ENCODE measurements around the gene ZNF444.
"Not testable (repeated sequence)": the region's sequence is repeated elsewhere in the genome, so short reads cannot be mapped to it uniquely, and the experiment has no call there.

ZNF444 gene

DNA sequence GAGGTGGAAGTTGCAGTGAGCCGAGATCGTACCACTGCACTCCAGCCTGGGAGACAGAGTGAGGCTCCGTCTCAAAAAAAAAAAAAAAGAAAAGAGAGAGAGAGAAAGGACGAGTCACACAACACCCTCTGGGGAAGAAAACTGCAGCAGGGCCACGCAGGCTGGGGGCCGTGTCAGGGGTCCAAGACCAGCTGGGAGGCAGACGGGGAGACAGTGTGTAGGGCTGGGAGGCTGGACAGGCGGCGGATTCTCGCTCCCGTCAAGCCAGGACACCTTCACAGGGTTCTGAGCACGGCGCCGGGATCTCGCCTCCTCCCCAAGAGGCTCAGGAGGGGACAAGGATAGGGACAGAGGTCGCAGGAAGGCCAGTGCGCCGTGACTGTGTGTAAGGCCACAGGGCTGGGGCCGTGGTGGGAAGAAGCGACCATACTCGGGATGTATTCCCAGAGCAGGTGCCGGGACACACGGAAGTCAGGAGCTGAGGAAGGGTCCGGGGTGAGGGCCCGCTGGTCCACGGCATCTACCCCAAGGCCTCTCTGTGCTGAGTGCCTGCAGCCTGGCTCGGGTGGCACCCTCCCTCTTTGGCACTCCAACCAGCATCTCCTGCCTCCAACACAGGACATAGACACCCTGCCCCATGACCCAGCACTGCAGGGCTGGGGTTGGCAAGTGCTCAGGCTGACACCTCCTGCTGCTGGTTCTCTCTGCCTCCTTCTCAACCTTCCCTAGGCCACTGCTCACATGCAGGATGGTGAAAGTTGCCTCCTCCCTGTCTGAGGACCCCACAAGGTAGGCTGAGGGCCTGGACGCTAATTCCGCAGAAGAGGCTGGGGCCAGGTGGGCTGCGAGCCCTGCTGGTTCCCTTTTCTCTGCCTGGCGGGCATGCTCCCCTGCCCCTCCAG is 41.2 kb upstream of the ZNF444 start:
- H3K27ac ChIP-seq (ENCODE audit: low read depth, low read length): no peak overlapping the region
- no peaks in the 10 kb centered on the region for H3K36me3 ChIP-seq (ENCODE audit: insufficient read depth, low read length)
- no peak overlapping the region for H2AFZ ChIP-seq (ENCODE audit: low read length, unreplicated experiment)
- no peaks in the 10 kb centered on the region for H3K27me3 ChIP-seq (ENCODE audit: insufficient read depth, low read length)
- no peak overlapping the region for H3K4me3 ChIP-seq (ENCODE audit: low read depth, low read length)
- H3K79me2 ChIP-seq (ENCODE audit: control insufficient read depth, insufficient read depth, low read length, unreplicated experiment): peaks cover 17% of the 10 kb centered on the region
- H3K4me1 ChIP-seq (ENCODE audit: control insufficient read depth, insufficient read depth, low read length, unreplicated experiment): no peaks in the 10 kb centered on the region

DNA sequence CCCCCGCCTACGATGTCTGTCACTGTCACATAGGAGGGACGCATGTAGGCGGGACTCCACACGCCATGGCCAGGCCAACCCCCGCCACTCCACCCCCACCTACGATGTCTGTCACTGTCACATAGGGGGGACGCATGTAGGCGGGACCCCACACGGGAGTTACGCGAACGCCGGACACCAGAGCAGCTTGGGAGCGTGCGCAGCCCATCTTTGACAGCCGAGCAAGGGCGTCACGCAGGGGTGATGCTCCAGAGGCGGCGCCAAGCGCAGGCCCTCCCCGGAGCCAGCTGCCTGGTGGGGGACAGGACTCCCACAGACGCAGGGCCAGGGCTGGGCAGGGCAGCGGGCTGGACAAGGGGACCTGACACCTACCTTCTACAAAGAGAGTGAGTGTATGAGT is 40.0 kb upstream of the ZNF444 start:
- Histone ChIP-seq H3K36me3 (ENCODE audit: insufficient read depth, low read length) (no peaks in the 10 kb centered on the region), H3K4me3 (ENCODE audit: low read depth, low read length) (no peak overlapping the region), H3K4me1 (ENCODE audit: control insufficient read depth, insufficient read depth, low read length, unreplicated experiment) (no peaks in the 10 kb centered on the region), H3K27me3 (ENCODE audit: insufficient read depth, low read length) (no peaks in the 10 kb centered on the region), H3K27ac (ENCODE audit: low read depth, low read length) (no peak overlapping the region), H2AFZ (ENCODE audit: low read length, unreplicated experiment) (no peak overlapping the region), H3K79me2 (ENCODE audit: control insufficient read depth, insufficient read depth, low read length, unreplicated experiment) (peaks cover 26% of the 10 kb centered on the region)

DNA sequence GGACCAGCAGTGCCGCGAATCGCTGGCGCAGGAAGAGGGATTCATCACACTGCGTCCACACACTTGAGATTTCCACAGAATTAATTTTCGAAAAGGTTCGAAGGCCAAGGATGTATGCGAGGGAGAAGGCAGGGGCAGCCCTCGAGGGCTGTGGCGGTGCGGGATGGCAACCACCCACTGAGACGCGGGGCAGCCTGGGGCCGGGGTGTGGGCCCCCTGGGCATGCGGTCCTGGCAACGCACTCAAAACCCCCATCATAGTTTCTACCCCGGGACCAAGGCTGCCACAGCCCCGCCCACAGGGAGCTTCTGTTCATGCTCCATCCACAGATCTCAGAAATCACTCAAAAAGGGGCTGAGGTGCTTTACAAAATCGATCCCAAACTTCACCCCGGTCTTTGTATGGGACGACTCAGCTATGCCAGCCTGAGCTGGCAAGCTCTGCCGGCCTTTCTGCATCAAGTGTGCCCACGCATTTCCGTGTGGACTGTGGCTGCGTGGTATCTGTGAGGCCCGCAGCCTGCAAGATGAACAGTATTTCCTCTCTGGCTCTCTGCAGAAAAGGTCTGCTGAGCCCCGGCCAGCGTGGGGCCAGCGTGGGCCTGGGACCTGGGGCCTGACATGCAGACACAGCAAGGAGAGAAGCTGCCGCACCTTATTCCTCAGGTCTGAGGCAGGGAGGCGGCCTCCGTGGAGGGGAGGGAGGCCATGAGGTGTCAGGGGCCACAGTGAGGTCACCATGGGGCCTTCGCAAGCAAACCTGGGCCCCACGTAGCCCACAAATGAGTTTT is 39.1 kb upstream of the ZNF444 start:
- H3K27ac ChIP-seq (ENCODE audit: low read depth, low read length): no peak overlapping the region
- H3K27me3 ChIP-seq (ENCODE audit: insufficient read depth, low read length): no peaks in the 10 kb centered on the region
- H3K4me3 ChIP-seq (ENCODE audit: low read depth, low read length): no peak overlapping the region
- no peaks in the 10 kb centered on the region for H3K36me3 ChIP-seq (ENCODE audit: insufficient read depth, low read length)
- no peaks in the 10 kb centered on the region for H3K4me1 ChIP-seq (ENCODE audit: control insufficient read depth, insufficient read depth, low read length, unreplicated experiment)
- H3K79me2 ChIP-seq (ENCODE audit: control insufficient read depth, insufficient read depth, low read length, unreplicated experiment): peaks cover 34% of the 10 kb centered on the region
- no peak overlapping the region for H2AFZ ChIP-seq (ENCODE audit: low read length, unreplicated experiment)

DNA sequence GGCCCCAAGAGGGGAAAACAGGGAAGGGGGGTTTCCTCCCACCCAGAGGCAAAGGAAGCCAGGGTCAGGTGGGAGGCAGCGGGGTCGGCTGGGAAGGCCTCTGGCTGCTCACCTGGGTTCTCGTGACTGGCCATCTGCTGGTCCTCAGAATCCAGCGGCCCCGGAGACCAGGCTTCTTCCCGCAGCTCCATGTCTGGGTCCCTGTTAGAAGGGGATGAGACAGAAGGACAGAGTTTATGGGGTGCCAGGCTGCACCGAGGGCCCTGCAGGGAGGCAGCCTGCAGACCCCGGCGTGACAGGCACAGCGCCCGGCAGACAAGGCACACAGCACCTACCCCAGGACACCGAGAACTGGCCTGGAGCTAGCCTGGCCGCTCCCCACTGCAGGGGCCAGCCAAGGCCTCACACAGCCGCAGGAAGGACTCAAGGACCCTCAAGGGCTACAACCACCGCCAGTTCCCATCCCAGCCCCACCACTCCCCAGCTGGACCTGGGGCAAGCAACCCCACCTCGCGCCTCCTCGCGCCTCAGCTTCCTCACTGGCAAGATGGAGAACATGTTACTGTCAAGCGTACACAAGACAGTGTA is 38.0 kb upstream of the ZNF444 start:
- H2AFZ ChIP-seq (ENCODE audit: low read length, unreplicated experiment): no peak overlapping the region
- no peaks in the 10 kb centered on the region for H3K4me1 ChIP-seq (ENCODE audit: control insufficient read depth, insufficient read depth, low read length, unreplicated experiment)
- no peaks in the 10 kb centered on the region for H3K36me3 ChIP-seq (ENCODE audit: insufficient read depth, low read length)
- H3K27ac ChIP-seq (ENCODE audit: low read depth, low read length): no peak overlapping the region
- peaks cover 43% of the 10 kb centered on the region for H3K79me2 ChIP-seq (ENCODE audit: control insufficient read depth, insufficient read depth, low read length, unreplicated experiment)
- no peaks in the 10 kb centered on the region for H3K27me3 ChIP-seq (ENCODE audit: insufficient read depth, low read length)
- no peak overlapping the region for H3K4me3 ChIP-seq (ENCODE audit: low read depth, low read length)

DNA sequence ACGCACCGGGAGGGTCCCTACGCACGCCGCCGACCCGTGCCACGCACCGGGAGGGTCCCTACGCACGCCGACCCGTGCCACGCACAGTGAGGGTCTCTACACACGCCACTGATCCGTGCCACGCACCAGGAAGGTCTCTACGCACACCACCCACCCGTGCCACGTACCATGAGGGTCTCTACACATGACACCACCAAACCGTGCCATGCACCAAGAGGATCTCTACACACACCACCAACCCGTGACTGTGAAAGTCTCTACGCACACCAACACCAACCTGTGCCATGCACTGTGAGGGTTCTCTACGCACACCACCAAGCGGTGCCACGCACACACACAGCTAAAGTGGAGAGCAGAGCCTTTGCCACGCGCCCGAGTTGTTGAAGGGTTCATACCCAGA is 36.7 kb upstream of the ZNF444 start:
- peaks cover 11% of the 10 kb centered on the region for H3K4me1 ChIP-seq (ENCODE audit: control insufficient read depth, insufficient read depth, low read length, unreplicated experiment)
- H3K27me3 ChIP-seq (ENCODE audit: insufficient read depth, low read length): no peaks in the 10 kb centered on the region
- H3K79me2 ChIP-seq (ENCODE audit: control insufficient read depth, insufficient read depth, low read length, unreplicated experiment): peaks cover 56% of the 10 kb centered on the region
- H3K27ac ChIP-seq (ENCODE audit: low read depth, low read length): no peak overlapping the region
- no peak overlapping the region for H2AFZ ChIP-seq (ENCODE audit: low read length, unreplicated experiment)
- no peak overlapping the region for H3K4me3 ChIP-seq (ENCODE audit: low read depth, low read length)
- no peaks in the 10 kb centered on the region for H3K36me3 ChIP-seq (ENCODE audit: insufficient read depth, low read length)

DNA sequence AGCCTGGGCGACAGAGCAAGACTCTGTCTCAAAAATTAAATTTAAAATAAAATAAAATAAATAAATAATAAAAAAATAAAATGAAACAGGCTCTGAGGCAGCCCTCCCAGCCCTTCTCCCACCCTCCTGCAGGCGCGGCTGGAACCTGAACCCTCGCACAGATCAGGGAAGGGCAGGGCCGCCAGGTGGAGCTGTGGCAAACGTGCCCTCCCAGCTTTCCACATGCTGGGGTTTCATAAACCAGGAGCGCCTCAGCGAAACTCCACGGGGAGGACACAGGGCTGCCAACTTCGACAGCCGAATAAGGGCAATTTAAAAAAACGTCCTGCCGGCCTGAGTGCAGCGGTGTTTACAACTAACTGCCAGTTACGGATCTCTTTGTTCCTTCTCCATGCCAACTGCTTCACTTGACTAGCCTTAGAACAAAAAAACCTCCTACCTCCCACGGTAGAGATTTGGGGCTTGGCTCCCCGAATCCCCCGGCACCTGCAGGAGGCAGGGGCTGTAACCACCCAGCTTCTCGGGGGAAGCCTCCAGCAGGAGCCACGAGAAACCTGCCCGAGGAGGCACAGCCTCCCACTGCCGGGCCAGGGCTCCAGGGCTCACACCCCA is 35.9 kb upstream of the ZNF444 start:
- Histone ChIP-seq H3K4me3 (ENCODE audit: low read depth, low read length) (no peak overlapping the region), H3K79me2 (ENCODE audit: control insufficient read depth, insufficient read depth, low read length, unreplicated experiment) (peaks cover 62% of the 10 kb centered on the region), H3K27ac (ENCODE audit: low read depth, low read length) (no peak overlapping the region), H3K36me3 (ENCODE audit: insufficient read depth, low read length) (no peaks in the 10 kb centered on the region), H3K27me3 (ENCODE audit: insufficient read depth, low read length) (no peaks in the 10 kb centered on the region), H2AFZ (ENCODE audit: low read length, unreplicated experiment) (no peak overlapping the region), H3K4me1 (ENCODE audit: control insufficient read depth, insufficient read depth, low read length, unreplicated experiment) (peaks cover 14% of the 10 kb centered on the region)

DNA sequence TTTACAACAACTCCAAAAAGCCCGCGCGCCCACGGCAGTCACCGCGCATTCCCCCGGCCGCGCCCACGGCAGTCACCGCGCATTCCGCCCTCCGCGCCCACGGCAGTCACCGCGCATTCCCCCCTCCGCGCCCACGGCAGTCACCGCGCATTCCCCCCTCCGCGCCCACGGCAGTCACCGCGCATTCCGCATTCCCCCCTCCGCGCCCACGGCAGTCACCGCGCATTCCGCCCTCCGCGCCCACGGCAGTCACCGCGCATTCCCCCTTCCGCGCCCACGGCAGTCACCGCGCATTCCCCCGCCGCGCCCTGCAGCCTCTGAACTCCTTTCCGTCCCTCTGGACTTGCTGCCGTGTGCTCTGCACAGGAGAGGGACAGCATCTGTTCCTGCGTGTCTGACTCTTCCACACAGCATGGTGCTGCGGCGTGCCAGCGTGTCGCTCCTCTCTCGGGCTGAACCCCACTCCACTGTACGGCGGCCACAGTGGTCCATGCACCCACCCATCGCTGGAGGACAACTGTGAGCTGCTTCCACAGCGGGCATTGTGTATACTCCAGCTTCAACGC is 35.2 kb upstream of the ZNF444 start:
- H3K27ac ChIP-seq (ENCODE audit: low read depth, low read length): not testable (repeated sequence)
- peaks cover 62% of the 10 kb centered on the region for H3K79me2 ChIP-seq (ENCODE audit: control insufficient read depth, insufficient read depth, low read length, unreplicated experiment)

DNA sequence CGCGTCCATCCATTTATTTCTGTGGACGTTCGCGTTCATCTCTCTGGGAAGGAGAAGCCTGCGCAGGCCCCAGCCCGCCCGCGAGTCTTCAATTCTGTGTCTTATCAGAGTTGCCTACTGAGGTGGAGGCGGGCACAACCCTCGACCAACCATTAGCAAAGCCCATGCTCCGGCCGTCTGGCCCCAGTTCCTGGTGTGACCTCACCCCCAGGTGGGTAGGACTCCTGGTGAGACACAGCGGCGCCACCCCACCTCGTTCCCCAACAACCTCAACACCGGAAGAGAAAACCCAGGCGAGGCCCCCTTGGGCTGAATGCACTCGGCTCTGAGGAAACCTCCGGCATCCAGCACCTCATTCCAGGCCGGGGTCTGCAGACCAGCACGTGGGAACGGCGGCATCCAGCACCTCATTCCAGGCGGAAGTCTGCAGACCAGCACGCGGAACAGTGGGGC is 34.7 kb upstream of the ZNF444 start:
- Histone ChIP-seq H3K4me3 (ENCODE audit: low read depth, low read length) (no peak overlapping the region), H3K4me1 (ENCODE audit: control insufficient read depth, insufficient read depth, low read length, unreplicated experiment) (peaks cover 26% of the 10 kb centered on the region), H2AFZ (ENCODE audit: low read length, unreplicated experiment) (no peak overlapping the region), H3K27ac (ENCODE audit: low read depth, low read length) (no peak overlapping the region), H3K79me2 (ENCODE audit: control insufficient read depth, insufficient read depth, low read length, unreplicated experiment) (peaks cover 62% of the 10 kb centered on the region), H3K36me3 (ENCODE audit: insufficient read depth, low read length) (no peaks in the 10 kb centered on the region), H3K27me3 (ENCODE audit: insufficient read depth, low read length) (no peaks in the 10 kb centered on the region)

More for the DNA sequence above, 35.2 kb upstream of the ZNF444 start:
- not testable (repeated sequence) for H3K36me3 ChIP-seq (ENCODE audit: insufficient read depth, low read length); H2AFZ ChIP-seq (ENCODE audit: low read length, unreplicated experiment); H3K4me3 ChIP-seq (ENCODE audit: low read depth, low read length); H3K27me3 ChIP-seq (ENCODE audit: insufficient read depth, low read length)
- H3K4me1 ChIP-seq (ENCODE audit: control insufficient read depth, insufficient read depth, low read length, unreplicated experiment): peaks cover 21% of the 10 kb centered on the region

DNA sequence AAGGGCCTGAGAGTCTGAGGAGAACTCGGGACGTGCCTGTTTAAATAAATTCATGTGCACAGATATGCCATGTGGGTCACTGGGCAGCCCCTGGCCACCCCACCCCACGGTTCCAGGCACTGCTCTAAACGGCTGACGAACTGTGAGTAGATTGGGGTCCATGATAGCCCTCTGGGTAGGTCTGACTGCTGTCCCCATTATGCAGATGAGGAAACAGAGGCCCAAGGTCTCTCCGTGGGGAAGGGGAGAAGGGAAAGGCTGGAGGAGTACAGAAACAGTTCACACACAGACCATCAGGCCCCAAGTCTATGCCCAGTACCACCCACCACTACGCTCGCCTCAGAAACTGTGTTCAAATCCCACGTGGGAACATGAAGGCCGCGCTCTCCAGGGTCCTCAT is 34.1 kb upstream of the ZNF444 start:
- H3K27me3 ChIP-seq (ENCODE audit: insufficient read depth, low read length): no peaks in the 10 kb centered on the region
- H3K4me1 ChIP-seq (ENCODE audit: control insufficient read depth, insufficient read depth, low read length, unreplicated experiment): peaks cover 26% of the 10 kb centered on the region
- H3K79me2 ChIP-seq (ENCODE audit: control insufficient read depth, insufficient read depth, low read length, unreplicated experiment): peaks cover 67% of the 10 kb centered on the region
- H3K36me3 ChIP-seq (ENCODE audit: insufficient read depth, low read length): no peaks in the 10 kb centered on the region
- no peak overlapping the region for H3K4me3 ChIP-seq (ENCODE audit: low read depth, low read length)
- H3K27ac ChIP-seq (ENCODE audit: low read depth, low read length): no peak overlapping the region
- H2AFZ ChIP-seq (ENCODE audit: low read length, unreplicated experiment): no peak overlapping the region
